NCI-H146 (cell line): ENCODE results near the gene COL10A1.
"Not testable (repeated sequence)": the region's sequence is repeated elsewhere in the genome, so short reads cannot be mapped to it uniquely, and the experiment has no call there.

Experiments
- DNase-seq: peaks from one replicate; lab custom pipeline; 2025; lab: John Stamatoyannopoulos, UW

COL10A1 gene

GRCh38 chr6:116120430-116120829, 5.5 kb downstream of the COL10A1 start:
- DNase-seq: no peak

GRCh38 chr6:116118608-116119007, 7.3 kb downstream of the COL10A1 start:
- no peak for DNase-seq

DNA sequence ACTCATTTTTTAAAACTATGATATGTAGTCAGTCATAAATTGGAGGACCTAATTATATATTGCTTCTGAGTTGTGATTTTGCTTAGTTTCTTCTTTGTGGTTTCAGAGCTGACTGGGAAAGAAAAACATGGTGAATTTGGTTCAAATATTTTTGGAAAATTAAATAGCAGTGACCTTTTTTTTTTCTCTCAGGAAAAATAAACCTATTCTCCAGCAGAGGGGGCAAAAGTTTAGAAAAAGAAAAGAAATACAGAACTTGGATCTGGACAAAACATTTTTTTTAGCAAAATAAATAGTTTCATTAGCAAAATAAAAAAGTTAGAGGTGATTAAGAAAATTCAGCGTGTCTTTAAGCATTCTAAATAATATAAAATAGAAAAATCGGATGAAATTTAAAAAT, 10.2 kb downstream of the COL10A1 start:
- DNase-seq: no peak

GRCh38 chr6:116113386-116113785, 12.5 kb downstream of the COL10A1 start:
- DNase-seq: no peak

DNA sequence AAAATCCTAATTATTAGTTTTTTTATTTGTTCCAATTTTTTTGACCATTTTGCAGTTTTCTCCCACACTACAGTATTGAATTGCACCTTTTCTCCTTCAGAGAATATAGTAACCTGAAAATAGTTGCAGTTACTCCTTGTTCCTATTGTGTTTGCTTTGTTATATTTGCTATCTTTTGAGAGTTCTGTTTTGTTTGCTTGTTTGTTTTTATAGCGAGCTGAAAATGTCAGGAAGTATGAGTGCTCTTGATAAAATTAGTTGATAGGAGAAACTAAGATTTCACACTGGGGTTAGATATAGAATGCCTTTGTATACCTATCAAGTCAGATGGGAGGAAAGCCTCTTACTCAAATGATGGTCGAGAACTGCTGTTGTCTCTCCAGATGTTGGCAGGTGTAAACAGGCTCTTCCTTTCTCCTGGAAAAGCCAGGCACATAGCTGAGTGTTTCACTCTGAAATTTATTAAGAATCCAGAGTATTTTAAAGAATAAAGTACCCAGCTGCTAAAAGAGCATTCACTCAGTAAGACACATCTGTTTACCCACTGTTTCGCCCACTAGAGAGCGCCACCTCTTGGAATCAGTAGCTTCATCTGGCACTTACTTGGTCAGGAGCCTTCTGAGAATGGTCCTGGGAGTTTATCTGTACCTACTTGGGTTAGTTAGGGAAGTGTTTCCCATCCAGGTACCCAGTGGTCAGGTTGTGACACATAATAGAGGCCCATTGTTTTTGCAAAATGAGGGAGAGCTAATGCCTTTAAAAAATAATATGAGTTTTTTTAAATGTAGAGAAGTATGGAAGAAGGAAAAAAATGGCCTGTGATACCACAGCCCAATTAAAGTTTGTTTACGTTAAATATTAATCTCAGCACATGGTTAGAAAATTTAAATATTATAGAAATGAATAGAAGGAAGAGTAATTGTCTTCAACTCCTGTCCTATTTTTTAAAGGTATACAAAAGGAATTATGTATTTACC, 14.1 kb downstream of the COL10A1 start:
- DNase-seq: peak; percentile 37

DNA sequence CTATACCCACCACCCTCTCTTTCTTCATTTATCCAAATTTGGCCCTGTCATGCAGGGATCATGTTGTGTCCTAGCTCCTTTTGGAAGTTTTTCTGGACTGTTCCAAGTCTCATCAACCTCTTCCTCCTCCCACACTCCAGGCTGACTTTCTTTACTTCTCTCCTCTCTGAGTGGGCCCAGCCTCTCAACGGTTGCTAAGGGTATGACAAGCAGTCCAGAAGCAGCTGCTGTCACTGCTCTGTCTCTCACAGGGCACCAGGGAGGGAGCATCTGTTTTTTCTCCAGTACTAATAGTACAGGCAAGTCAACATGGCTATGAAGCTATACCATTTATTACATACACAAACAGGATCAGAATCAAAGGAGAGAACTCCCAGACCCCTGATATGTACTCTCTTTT, 17.1 kb downstream of the COL10A1 start:
- no peak for DNase-seq

DNA sequence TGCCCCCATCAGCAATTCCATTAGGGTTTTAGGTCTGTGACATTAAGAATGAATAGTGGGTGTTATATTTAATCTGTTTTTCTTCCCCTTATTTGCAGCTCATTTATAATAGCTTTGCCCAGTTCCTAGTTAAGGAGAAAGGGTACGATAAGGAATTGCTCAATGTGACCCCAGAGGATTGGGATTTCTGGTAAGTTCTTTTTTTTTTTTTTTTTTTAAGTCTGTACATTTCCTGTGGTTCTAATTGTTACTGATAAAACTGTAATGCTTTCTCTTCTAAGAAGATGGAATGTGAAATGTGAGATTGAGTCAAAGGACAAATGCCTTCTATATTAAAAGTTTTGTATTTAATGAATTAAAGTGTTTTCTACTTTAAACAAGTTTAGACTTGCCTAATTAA, 19.8 kb downstream of the COL10A1 start:
- no peak for DNase-seq

GRCh38 chr6:116105247-116105646, 20.7 kb downstream of the COL10A1 start:
- DNase-seq: no peak

DNA sequence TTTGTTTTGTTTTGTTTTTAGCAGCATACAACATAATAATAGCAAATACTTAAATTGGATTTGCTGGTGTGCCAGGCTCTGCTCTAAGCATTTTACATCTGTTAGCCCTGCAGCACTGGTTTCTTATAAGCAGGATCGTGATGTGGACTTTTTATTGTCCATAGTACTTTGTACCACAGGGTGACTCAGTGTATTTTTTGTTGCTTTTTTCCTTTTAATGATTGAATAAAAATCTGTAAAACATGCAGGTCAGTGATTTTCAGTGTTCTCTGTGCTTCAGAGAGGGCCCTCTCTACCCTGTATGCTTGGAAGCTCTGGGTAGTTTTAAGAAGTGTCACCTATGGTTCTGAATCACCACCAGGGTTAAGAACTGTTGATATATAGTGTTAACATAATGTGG, 21.3 kb downstream of the COL10A1 start:
- no peak for DNase-seq

DNA sequence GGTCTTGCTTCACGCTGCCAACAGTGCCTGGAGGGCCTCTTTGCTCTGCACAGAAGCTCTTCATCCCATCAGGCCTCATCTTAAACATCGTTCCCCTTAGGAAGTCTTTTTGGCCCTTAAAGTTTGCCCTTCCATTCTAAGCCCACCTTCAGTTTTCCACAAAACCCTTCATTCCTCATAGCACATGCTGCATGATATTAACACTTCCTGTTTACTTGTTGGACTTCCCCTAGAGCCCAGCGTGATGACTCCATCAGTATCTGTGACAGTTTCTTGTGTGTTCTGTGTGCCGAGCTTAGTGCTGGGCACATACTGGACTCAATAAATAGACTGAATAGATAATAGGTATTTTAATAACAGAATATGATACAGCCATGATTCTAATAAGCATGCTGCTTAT, 23.1 kb downstream of the COL10A1 start:
- no peak for DNase-seq

GRCh38 chr6:116101790-116102189, 24.1 kb downstream of the COL10A1 start:
- no peak for DNase-seq

DNA sequence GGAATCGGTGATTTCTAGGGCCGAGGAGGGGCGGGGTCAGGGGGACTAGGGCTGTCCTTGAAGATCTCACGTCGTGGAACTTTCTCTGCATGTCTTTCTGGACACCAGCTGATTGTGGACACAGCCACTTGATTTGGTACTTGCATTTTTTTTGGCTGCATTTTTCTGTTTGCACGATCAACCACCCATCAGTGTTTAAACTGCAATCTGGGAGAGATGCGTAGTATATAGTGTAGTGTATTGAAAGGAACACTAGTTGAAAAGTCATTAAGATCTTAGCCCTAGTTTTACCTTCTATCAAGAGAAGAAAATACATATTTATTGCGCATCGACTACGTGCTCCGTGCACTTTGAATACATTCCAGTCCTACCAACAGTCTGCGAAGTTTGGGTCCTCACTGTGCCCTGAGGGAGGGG, 24.6 kb downstream of the COL10A1 start:
- DNase-seq: no peak

DNA sequence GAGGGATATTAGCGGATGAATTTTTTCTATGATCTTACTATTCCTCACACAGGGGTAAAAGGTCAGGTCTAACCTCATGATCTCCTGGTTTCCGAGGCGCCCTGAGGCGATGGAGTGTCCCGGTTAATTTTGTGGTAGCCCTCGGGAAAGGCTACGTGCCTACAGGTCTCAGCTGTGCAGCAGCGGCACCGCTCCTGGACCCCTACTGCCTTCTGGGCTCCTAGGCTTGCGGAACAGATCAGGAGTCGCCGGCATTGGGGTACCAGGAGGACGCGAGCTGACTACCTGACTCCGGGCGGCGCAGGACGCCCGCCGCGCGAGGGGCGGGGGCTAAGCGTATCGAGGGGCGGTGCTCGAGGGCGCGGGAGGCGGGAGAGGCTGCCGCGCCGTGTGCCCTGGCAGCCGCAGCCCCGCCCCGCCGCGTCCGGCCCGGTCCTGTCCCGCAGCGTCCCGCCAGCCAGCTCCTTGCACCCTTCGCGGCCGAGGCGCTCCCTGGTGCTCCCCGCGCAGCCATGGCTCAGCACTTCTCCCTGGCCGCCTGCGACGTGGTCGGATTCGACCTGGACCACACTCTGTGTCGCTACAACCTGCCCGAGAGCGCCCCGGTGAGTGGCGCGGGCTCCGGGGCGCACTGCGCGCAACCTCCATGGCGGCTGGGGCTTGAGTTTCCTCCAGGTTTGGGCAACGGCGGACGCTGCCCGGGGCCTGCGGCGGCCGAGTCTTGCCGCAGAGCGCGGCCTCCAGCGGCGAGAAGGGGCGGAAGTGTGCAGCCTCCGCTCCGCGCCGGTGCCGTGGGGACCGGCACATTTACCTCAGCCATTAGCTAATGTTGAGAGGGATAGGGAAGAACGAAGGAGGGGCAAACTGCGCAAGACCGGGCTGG, 25.3 kb downstream of the COL10A1 start, which contains the start of gene NT5DC1:
Gene NT5DC1 (plus strand): TSS at position 435 of the 883 bp plus-strand sequence. CDS start 78 bp downstream, at position 513.
- DNase-seq: peak; percentile 89

- no peak for DNase-seq
Measured at GRCh38 chr6:116099036-116099435, 26.9 kb downstream of the COL10A1 start.

- DNase-seq: no peak
Measured at GRCh38 chr6:116096979-116097816, 28.7 kb downstream of the COL10A1 start.

- DNase-seq: not testable (repeated sequence)
Measured at GRCh38 chr6:116096048-116096759, 29.7 kb downstream of the COL10A1 start.

DNA sequence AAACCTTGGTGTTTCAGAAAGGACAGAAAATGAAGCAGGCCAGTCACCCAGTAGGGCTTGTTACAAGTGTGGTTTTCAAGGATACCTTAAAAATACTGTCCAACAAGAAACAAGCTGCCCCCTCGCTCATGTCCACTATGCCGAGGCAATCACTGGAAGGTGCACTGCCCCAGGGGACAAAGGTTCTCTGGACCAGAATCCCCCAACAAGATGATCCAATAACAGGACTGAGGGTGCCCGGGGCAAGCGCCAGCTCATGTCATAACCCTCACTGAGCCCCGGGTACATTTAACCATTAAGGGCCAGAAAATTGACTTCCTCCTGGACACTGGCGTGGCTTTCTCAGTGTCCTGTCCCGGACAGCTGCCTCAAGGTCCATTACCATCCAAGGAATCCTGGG, 31.9 kb downstream of the COL10A1 start:
- DNase-seq: no peak

- DNase-seq: no peak
Measured at GRCh38 chr6:116090251-116090650, 35.7 kb downstream of the COL10A1 start.

- DNase-seq: no peak
Measured at GRCh38 chr6:116088946-116089345, 37.0 kb downstream of the COL10A1 start.

DNA sequence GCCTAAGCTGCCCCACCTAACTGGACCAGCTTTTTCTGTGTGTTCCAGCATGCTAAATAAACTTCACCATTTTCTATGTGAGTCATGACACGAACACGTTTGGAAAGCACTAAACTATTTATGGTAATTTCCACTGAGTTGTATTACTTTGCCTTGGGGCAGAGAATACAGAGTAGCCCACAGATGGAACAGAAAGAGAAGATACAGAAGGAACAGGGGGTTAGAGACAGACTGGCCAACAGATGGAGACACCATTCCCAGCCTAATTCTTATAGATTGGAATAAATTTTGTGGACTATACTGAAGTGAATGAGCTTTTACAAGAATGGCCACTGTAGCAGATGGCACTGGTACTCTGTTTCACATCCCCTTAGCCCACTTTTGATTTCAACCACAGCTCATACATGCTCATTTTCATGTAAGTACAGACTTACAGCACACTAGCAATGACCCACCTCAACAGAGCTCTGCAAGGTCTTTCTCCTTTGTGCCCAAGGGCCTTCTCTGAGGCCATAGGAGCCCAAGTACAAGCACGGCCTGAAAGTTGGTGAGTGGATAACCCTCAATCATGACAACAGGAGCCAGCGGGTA, 38.4 kb downstream of the COL10A1 start:
- DNase-seq: no peak

- no peak for DNase-seq
Measured at GRCh38 chr6:116084284-116084683, 41.6 kb downstream of the COL10A1 start.
